GM12878 (cell line): ENCODE data around the gene PPFIA4.

Experiments
- CREB1 ChIP-seq: IDR thresholded peaks from 2 replicates; pipeline ENCODE4 v1.6.1; 2012; ENCODE audit warnings: low read depth, mild to moderate bottlenecking, inconsistent platforms
- EZH2 ChIP-seq: IDR thresholded peaks from 2 replicates; pipeline ENCODE4 v1.6.1; 2012; ENCODE audit warnings: low read depth, mild to moderate bottlenecking, control low read depth, inconsistent platforms, low read length, borderline replicate concordance; ENCODE audit not compliant: control insufficient read depth
- HDGF ChIP-seq: fragments of 450-650 bp; IDR thresholded peaks from 2 replicates; pipeline ENCODE4 v1.6.1; 2016; ENCODE audit warnings: antibody characterized with exemption
- MTA3 ChIP-seq: IDR thresholded peaks from 2 replicates; pipeline ENCODE4 v1.6.1; 2012; ENCODE audit warnings: low read length, inconsistent platforms, borderline replicate concordance
- NFYB ChIP-seq: IDR thresholded peaks from 2 replicates; pipeline ENCODE4 v1.6.1; 2011; ENCODE audit warnings: low read depth, mild to moderate bottlenecking, low read length, improper control_type of control experiment, moderate library complexity; ENCODE audit not compliant: insufficient read depth
- TF ChIP-seq, protein P1 (sequence below), 3 experiments: IDR thresholded peaks in 2 of 3; conservative IDR thresholded peaks in 1 of 3; 2 replicates each; pipeline ENCODE4 v1.5.1; 2011; ENCODE audit warnings: low read depth in 3 of 3, low read length in 3 of 3, mild to moderate bottlenecking in 3 of 3, control low read depth in 2 of 3, moderate library complexity in 2 of 3, inconsistent platforms in 1 of 3, mixed read lengths in 1 of 3; ENCODE audit not compliant: control insufficient read depth in 2 of 3, insufficient read depth in 1 of 3; ENCODE audit errors: extremely low read depth in 1 of 3

DNA sequence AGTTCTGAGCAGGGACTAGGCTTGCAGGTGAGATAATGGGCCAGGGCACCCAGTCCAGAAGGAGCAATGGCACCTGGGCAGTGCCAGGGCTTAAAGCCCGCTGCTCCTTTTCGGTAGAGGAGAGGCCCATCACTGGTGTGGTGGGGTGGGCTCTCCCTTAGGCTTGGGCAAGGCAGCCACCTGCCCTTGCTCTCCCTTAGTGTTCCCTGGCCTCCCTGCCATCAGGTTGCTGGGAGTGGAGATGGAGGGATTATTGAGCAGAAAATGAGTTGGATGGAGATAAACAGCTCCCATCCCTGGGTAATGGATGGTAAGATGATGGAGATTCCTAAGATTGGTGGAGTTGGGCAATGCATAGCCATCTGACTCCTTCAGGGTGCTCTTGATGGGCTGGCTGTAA is 51.7 kb downstream of the PPFIA4 start:
- TF ChIP-seq EZH2 (no peak), MTA3 (no peak), NFYB (no peak), CREB1 (no peak), HDGF (no peak)
- TF ChIP-seq, protein P1, sequence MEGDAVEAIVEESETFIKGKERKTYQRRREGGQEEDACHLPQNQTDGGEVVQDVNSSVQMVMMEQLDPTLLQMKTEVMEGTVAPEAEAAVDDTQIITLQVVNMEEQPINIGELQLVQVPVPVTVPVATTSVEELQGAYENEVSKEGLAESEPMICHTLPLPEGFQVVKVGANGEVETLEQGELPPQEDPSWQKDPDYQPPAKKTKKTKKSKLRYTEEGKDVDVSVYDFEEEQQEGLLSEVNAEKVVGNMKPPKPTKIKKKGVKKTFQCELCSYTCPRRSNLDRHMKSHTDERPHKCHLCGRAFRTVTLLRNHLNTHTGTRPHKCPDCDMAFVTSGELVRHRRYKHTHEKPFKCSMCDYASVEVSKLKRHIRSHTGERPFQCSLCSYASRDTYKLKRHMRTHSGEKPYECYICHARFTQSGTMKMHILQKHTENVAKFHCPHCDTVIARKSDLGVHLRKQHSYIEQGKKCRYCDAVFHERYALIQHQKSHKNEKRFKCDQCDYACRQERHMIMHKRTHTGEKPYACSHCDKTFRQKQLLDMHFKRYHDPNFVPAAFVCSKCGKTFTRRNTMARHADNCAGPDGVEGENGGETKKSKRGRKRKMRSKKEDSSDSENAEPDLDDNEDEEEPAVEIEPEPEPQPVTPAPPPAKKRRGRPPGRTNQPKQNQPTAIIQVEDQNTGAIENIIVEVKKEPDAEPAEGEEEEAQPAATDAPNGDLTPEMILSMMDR (IDR thresholded peaks at IDR 0.05 in 2 of 3, conservative IDR thresholded peaks at IDR 0.05 in 1 of 3; ENCODE audit: control insufficient read depth in 2 of 3, extremely low read depth in 1 of 3, insufficient read depth in 1 of 3, low read depth in 3 of 3, low read length in 3 of 3): no peak
